ENCODE results near the gene SAP130. TPM values are rescaled to one million over a fixed set of nuclear protein-coding genes. Genes with fewer than 3 reads are reported as not detected.

Gene SAP130
- total RNA-seq, 6 experiments from 2014 or later = 20.3 to 25.3 (median 22.4) TPM

DNA sequence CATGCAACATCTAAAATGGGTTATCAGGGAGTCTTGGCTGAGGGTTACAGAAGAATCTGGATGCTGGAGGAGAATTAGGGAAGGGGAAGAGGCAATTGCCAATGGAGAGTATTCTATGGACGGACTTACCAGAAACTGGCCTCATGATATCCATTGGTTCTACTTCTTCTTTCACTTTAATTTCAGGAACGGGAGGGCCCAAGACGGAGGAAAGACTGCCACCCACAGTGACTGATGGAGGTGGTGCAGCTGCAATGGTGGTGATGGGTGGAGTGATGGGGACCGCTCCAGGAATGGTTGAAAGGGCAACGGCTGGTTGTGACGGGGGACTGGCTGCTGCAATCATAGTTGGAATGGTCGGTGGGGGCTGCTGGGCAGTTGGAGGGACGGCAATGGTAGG lies 73.0 kb downstream of the SAP130 start:
- TF ChIP-seq CTCF (IDR thresholded peaks at IDR 0.05) = no peak
- no peaks in the 10 kb centered on the region for H3K9me3 Mint-ChIP-seq
- no peak overlapping the region for H3K27ac Mint-ChIP-seq
- peaks cover 16% of the 10 kb centered on the region for H3K36me3 Mint-ChIP-seq (ENCODE audit: low read depth)
- no peak overlapping the region for H3K4me3 Mint-ChIP-seq
- no peaks in the 10 kb centered on the region for H3K27me3 Mint-ChIP-seq (ENCODE audit: insufficient read depth)
- H3K4me1 Mint-ChIP-seq (ENCODE audit: low read depth) = peaks cover 5% of the 10 kb centered on the region; the same call in 1 of the 2 replicates
- no peak for DNase-seq

DNA sequence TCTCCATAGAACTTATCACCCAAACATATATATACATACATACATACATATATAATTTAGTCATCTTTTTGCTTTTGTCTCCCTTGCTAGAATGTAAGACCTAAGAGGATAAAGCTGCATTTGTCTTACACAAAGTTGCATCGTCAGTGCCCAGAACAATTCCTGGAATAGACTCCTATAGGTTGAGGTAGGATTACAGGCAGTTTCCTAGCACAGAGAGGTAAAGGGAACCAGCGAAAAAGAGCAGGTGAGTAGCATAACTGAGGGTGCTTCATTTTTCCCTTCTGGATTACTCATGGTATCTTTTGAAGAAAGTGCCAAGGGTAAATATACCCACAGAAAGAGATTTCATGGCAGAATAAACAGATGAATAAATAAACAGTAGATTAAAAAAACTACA lies 74.0 kb downstream of the SAP130 start:
- Mint-ChIP-seq H3K27me3 (ENCODE audit: insufficient read depth) (no peaks in the 10 kb centered on the region), H3K36me3 (ENCODE audit: low read depth) (peaks cover 19% of the 10 kb centered on the region), H3K4me1 (ENCODE audit: low read depth) (peaks cover 5% of the 10 kb centered on the region; the same call in 1 of the 2 replicates), H3K4me3 (no peak overlapping the region), H3K9me3 (no peaks in the 10 kb centered on the region), H3K27ac (no peak overlapping the region)
- no peak for TF ChIP-seq CTCF (IDR thresholded peaks at IDR 0.05)
- DNase-seq = no peak

- H3K9me3 Mint-ChIP-seq = no peaks in the 10 kb centered on the region
- peaks cover 5% of the 10 kb centered on the region; the same call in 1 of the 2 replicates for H3K4me1 Mint-ChIP-seq (ENCODE audit: low read depth)
- H3K27me3 Mint-ChIP-seq (ENCODE audit: insufficient read depth) = no peaks in the 10 kb centered on the region
- DNase-seq = no peak
- TF ChIP-seq CTCF (IDR thresholded peaks at IDR 0.05) = no peak
- H3K4me3 Mint-ChIP-seq = no peak overlapping the region
- peaks cover 19% of the 10 kb centered on the region for H3K36me3 Mint-ChIP-seq (ENCODE audit: low read depth)
- no peak overlapping the region for H3K27ac Mint-ChIP-seq
Observed at GRCh38 chr2:127953128-127953718, 74.6 kb downstream of the SAP130 start.

- Mint-ChIP-seq H3K4me1 (ENCODE audit: low read depth) (no peaks in the 10 kb centered on the region), H3K4me3 (no peak overlapping the region), H3K36me3 (ENCODE audit: low read depth) (peaks cover 19% of the 10 kb centered on the region), H3K27ac (no peak overlapping the region), H3K9me3 (no peaks in the 10 kb centered on the region), H3K27me3 (ENCODE audit: insufficient read depth) (no peaks in the 10 kb centered on the region)
- TF ChIP-seq CTCF (IDR thresholded peaks at IDR 0.05) = no peak
- no peak for DNase-seq
Observed at GRCh38 chr2:127951026-127951425, 76.8 kb downstream of the SAP130 start.

- H3K27me3 Mint-ChIP-seq (ENCODE audit: insufficient read depth) = no peaks in the 10 kb centered on the region
- no peak overlapping the region for H3K27ac Mint-ChIP-seq
- peaks cover 26% of the 10 kb centered on the region for H3K36me3 Mint-ChIP-seq (ENCODE audit: low read depth)
- no peak for TF ChIP-seq CTCF (IDR thresholded peaks at IDR 0.05)
- DNase-seq = no peak
- no peak overlapping the region for H3K4me3 Mint-ChIP-seq
- no peaks in the 10 kb centered on the region for H3K4me1 Mint-ChIP-seq (ENCODE audit: low read depth)
- H3K9me3 Mint-ChIP-seq = no peaks in the 10 kb centered on the region
Observed at GRCh38 chr2:127950264-127950663, 77.6 kb downstream of the SAP130 start.

Data from HFFc6 (cell line).